ENCODE results near the gene HOXC10.

- TF ChIP-seq CTCF (IDR thresholded peaks at IDR 0.05; ENCODE audit: poor library complexity) (no peak), EZH2phosphoT487 (IDR thresholded peaks at IDR 0.05; ENCODE audit: low read depth, severe bottlenecking, unreplicated experiment) (no peak), EZH2 (IDR thresholded peaks at IDR 0.05; ENCODE audit: borderline replicate concordance) (no peak)
Observed at GRCh38 chr12:53972722-53973235, 12.2 kb upstream of the HOXC10 start, which contains the start of gene HOXC11.

All from hepatocyte (in vitro differentiated cells).